Astrocyte (in vitro differentiated cells and primary cell): ENCODE data around the gene GLRA3. TPM values are rescaled to one million over a fixed set of nuclear protein-coding genes. Genes with fewer than 3 reads are reported as not detected.

ENCODE experiments used
- DNase-seq: peaks from one replicate; pipeline ENCODE4 v3.0.0-alpha.2; 2010; ENCODE audit warnings: low read depth
- FAIRE-seq: peaks from 2 replicates; lab custom pipeline; 2011; peaks lifted over from hg19 to GRCh38; lab: Jason Lieb, UNC
- H2AFZ ChIP-seq: 2 replicates; pipeline ENCODE4 v1.6.0; 2012; ENCODE audit warnings: low read depth, low read length, inconsistent platforms
- H3K27ac ChIP-seq: 2 replicates; pipeline ENCODE4 v1.5.1; 2011; ENCODE audit warnings: low read depth, low read length, inconsistent platforms
- H3K27me3 ChIP-seq: 2 replicates; pipeline ENCODE4 v1.6.0; 2011; ENCODE audit warnings: low read length, inconsistent platforms; ENCODE audit not compliant: insufficient read depth
- H3K36me3 ChIP-seq: 2 replicates; pipeline ENCODE4 v1.5.1; 2011; ENCODE audit warnings: low read length, inconsistent platforms; ENCODE audit not compliant: insufficient read depth
- H3K4me1 ChIP-seq: 2 replicates; pipeline ENCODE4 v1.5.1; 2011; ENCODE audit warnings: low read length, inconsistent platforms; ENCODE audit not compliant: insufficient read depth
- H3K4me2 ChIP-seq: 2 replicates; pipeline ENCODE4 v1.6.0; 2012; ENCODE audit warnings: low read length, inconsistent platforms
- H3K4me3 ChIP-seq: 2 replicates; pipeline ENCODE4 v1.5.1; 2011; ENCODE audit warnings: low read depth, mild to moderate bottlenecking, low read length, inconsistent platforms; ENCODE audit not compliant: insufficient read depth
- H3K79me2 ChIP-seq: 2 replicates; pipeline ENCODE4 v1.6.0; 2012; ENCODE audit warnings: mild to moderate bottlenecking, low read length, inconsistent platforms; ENCODE audit not compliant: insufficient read depth
- H3K9ac ChIP-seq: 2 replicates; pipeline ENCODE4 v1.6.0; 2012; ENCODE audit warnings: mild to moderate bottlenecking, low read length, inconsistent platforms
- H3K9me3 ChIP-seq: 2 replicates; pipeline ENCODE4 v1.5.1; 2012; ENCODE audit warnings: low read depth, mild to moderate bottlenecking, low read length, inconsistent platforms; ENCODE audit not compliant: insufficient read depth
- H4K20me1 ChIP-seq: 2 replicates; pipeline ENCODE4 v1.6.0; 2012; ENCODE audit warnings: low read length, inconsistent platforms; ENCODE audit not compliant: insufficient read depth
- H3K27ac Mint-ChIP-seq: one replicate; pipeline ENCODE4 v1.8.0; 2021; ENCODE audit warnings: mild to moderate bottlenecking, mixed read lengths; ENCODE audit not compliant: unreplicated experiment
- H3K27me3 Mint-ChIP-seq: one replicate; pipeline ENCODE4 v1.8.0; 2021; ENCODE audit warnings: low read depth, mixed read lengths; ENCODE audit not compliant: unreplicated experiment
- H3K36me3 Mint-ChIP-seq: one replicate; pipeline ENCODE4 v1.8.0; 2021; ENCODE audit warnings: low read depth, mixed read lengths; ENCODE audit not compliant: unreplicated experiment
- H3K4me1 Mint-ChIP-seq: one replicate; pipeline ENCODE4 v1.8.0; 2021; ENCODE audit warnings: low read depth, mixed read lengths; ENCODE audit not compliant: unreplicated experiment
- H3K4me3 Mint-ChIP-seq: one replicate; pipeline ENCODE4 v1.8.0; 2021; ENCODE audit warnings: mild to moderate bottlenecking, moderate library complexity, mixed read lengths; ENCODE audit not compliant: unreplicated experiment
- H3K9me3 Mint-ChIP-seq: one replicate; pipeline ENCODE4 v1.8.0; 2021; ENCODE audit warnings: mild to moderate bottlenecking, mixed read lengths; ENCODE audit not compliant: unreplicated experiment
- EZH2 ChIP-seq: IDR thresholded peaks from 2 replicates; pipeline ENCODE4 v1.6.1; 2012; ENCODE audit warnings: mild to moderate bottlenecking, low read length, inconsistent platforms; ENCODE audit not compliant: insufficient read depth
- total RNA-seq: library from RNA; stranded (reverse); gene quantifications from 2 replicates; pipeline ENCODE4 v1.2.1, GENCODE V29; 2021
- TF ChIP-seq, protein P1 (sequence below): IDR thresholded peaks from 2 replicates; pipeline ENCODE4 v1.5.1; 2011; ENCODE audit warnings: low read depth, mild to moderate bottlenecking, inconsistent platforms, low read length, moderate library complexity; ENCODE audit not compliant: insufficient read depth

Gene GLRA3
- total RNA-seq, 1 donor from 2014 or later = not detected

DNA sequence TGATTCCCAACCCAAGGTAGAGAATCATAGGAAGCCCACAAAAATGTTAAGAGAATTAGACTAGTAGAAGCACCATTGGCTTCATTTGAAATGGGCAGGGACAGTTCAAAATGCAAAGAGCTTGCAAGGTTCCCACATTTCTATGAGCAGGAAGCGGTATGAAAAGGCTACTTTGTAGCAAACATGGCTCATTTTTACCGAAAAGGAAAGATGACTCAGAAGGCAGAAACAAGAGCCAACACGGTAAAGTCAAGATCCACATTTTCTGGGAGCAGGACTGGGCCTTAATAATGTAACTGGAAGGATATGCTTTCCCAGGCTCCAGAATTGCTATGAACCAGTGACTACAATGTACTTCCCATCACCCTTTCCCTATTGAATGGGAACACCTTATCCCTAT is 89.5 kb downstream of the GLRA3 start:
- no peak for DNase-seq
- Histone ChIP-seq H3K4me2 (no peak overlapping the region), H2AFZ (no peak overlapping the region), H4K20me1 (no peaks in the 10 kb centered on the region), H3K9me3 (no peaks in the 10 kb centered on the region), H3K79me2 (no peaks in the 10 kb centered on the region), H3K27ac (no peak overlapping the region), H3K4me3 (no peak overlapping the region), H3K4me1 (no peaks in the 10 kb centered on the region), H3K27me3 (no peaks in the 10 kb centered on the region), H3K9ac (no peak overlapping the region), H3K36me3 (no peaks in the 10 kb centered on the region)
- no peak overlapping the region for H3K27ac Mint-ChIP-seq
- no peaks in the 10 kb centered on the region for H3K36me3 Mint-ChIP-seq
- no peaks in the 10 kb centered on the region for H3K9me3 Mint-ChIP-seq
- TF ChIP-seq EZH2 = no peak
- H3K4me3 Mint-ChIP-seq = no peak overlapping the region
- H3K4me1 Mint-ChIP-seq = no peaks in the 10 kb centered on the region
- no peak for FAIRE-seq
- H3K27me3 Mint-ChIP-seq = no peaks in the 10 kb centered on the region

DNA sequence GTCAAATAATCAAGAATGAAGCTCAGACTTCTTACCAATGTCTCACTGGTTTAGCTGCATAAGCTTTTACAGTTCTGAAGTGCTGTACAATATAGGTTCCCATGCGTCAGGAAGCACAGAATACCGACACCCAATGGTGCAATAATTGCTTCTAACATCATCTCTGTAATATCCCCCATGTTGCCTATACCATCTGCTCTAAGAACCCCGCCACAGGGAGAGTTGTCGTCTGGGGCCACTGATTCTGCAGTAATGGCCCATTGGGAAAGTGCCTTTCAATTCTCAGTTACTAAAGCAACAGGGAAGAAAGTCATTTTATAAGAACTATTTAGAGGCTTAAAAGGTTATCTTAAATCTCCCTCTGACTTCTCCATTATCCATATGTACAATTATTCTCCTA is 94.9 kb downstream of the GLRA3 start:
- no peaks in the 10 kb centered on the region for H4K20me1 ChIP-seq
- no peak overlapping the region for H2AFZ ChIP-seq
- H3K4me3 ChIP-seq = no peak overlapping the region
- no peaks in the 10 kb centered on the region for H3K27me3 Mint-ChIP-seq
- no peaks in the 10 kb centered on the region for H3K79me2 ChIP-seq
- no peaks in the 10 kb centered on the region for H3K36me3 Mint-ChIP-seq
- DNase-seq (no peak), FAIRE-seq (no peak)
- no peaks in the 10 kb centered on the region for H3K4me1 Mint-ChIP-seq
- no peaks in the 10 kb centered on the region for H3K9me3 Mint-ChIP-seq
- H3K27me3 ChIP-seq = no peaks in the 10 kb centered on the region
- no peak overlapping the region for H3K4me3 Mint-ChIP-seq
- H3K9me3 ChIP-seq = no peaks in the 10 kb centered on the region
- H3K9ac ChIP-seq = no peak overlapping the region
- H3K4me2 ChIP-seq = no peak overlapping the region
- TF ChIP-seq, protein P1, sequence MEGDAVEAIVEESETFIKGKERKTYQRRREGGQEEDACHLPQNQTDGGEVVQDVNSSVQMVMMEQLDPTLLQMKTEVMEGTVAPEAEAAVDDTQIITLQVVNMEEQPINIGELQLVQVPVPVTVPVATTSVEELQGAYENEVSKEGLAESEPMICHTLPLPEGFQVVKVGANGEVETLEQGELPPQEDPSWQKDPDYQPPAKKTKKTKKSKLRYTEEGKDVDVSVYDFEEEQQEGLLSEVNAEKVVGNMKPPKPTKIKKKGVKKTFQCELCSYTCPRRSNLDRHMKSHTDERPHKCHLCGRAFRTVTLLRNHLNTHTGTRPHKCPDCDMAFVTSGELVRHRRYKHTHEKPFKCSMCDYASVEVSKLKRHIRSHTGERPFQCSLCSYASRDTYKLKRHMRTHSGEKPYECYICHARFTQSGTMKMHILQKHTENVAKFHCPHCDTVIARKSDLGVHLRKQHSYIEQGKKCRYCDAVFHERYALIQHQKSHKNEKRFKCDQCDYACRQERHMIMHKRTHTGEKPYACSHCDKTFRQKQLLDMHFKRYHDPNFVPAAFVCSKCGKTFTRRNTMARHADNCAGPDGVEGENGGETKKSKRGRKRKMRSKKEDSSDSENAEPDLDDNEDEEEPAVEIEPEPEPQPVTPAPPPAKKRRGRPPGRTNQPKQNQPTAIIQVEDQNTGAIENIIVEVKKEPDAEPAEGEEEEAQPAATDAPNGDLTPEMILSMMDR = no peak
- no peak for TF ChIP-seq EZH2
- no peak overlapping the region for H3K27ac ChIP-seq
- H3K36me3 ChIP-seq = no peaks in the 10 kb centered on the region
- H3K4me1 ChIP-seq = no peaks in the 10 kb centered on the region
- H3K27ac Mint-ChIP-seq = no peak overlapping the region

- Mint-ChIP-seq H3K36me3 (no peaks in the 10 kb centered on the region), H3K27me3 (no peaks in the 10 kb centered on the region), H3K4me1 (peaks cover 8% of the 10 kb centered on the region), H3K4me3 (no peak overlapping the region), H3K9me3 (no peaks in the 10 kb centered on the region), H3K27ac (no peak overlapping the region)
- FAIRE-seq (no peak), DNase-seq (no peak)
- no peak overlapping the region for H2AFZ ChIP-seq
- H3K79me2 ChIP-seq = no peaks in the 10 kb centered on the region
- no peak overlapping the region for H3K4me2 ChIP-seq
- no peak overlapping the region for H3K4me3 ChIP-seq
- no peaks in the 10 kb centered on the region for H4K20me1 ChIP-seq
- no peak overlapping the region for H3K27ac ChIP-seq
- TF ChIP-seq, protein P1 = no peak
- TF ChIP-seq EZH2 = no peak
- H3K36me3 ChIP-seq = no peaks in the 10 kb centered on the region
- no peaks in the 10 kb centered on the region for H3K9me3 ChIP-seq
- no peak overlapping the region for H3K9ac ChIP-seq
- H3K4me1 ChIP-seq = no peaks in the 10 kb centered on the region
- peaks cover 5% of the 10 kb centered on the region for H3K27me3 ChIP-seq
These were observed 111.2 kb downstream of the GLRA3 start for GRCh38 chr4:174717828-174718227.
